ENCODE data around the gene APCDD1L. TPM values are rescaled to one million over a fixed set of nuclear protein-coding genes. Genes with fewer than 3 reads are reported as not detected.
A peak's percentile ranks its signal among the peaks of the same experiment; 100 is the strongest.

The APCDD1L gene
- total and polyA plus RNA-seq, 2 experiments from 2014 or later: 16.6 to 25.6 TPM

DNA sequence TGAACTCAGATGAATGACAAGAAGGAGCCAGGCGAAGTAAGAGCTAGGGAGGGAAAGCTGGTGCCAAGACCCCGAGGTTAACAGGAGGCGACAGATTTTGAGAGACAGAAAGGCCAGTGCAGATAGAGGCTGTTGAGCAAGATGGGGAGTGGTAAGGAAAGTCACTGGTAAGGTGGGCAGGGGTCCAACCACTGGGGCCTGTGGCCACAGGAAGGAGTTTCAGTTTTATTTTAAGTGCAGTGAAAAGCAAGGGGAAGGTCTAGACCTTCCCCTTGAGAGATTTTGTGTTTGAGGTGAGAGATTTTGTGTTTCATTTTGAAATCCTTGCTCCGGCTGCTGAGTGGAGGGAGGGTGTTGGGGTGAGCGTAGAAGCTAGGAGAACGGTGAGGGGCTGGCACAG lies 41.8 kb upstream of the APCDD1L start:
- H3K4me1 ChIP-seq (ENCODE audit: insufficient read depth): peaks cover 37% of the 10 kb centered on the region
- in situ Hi-C loops (cut with MboI): no loop called here

DNA sequence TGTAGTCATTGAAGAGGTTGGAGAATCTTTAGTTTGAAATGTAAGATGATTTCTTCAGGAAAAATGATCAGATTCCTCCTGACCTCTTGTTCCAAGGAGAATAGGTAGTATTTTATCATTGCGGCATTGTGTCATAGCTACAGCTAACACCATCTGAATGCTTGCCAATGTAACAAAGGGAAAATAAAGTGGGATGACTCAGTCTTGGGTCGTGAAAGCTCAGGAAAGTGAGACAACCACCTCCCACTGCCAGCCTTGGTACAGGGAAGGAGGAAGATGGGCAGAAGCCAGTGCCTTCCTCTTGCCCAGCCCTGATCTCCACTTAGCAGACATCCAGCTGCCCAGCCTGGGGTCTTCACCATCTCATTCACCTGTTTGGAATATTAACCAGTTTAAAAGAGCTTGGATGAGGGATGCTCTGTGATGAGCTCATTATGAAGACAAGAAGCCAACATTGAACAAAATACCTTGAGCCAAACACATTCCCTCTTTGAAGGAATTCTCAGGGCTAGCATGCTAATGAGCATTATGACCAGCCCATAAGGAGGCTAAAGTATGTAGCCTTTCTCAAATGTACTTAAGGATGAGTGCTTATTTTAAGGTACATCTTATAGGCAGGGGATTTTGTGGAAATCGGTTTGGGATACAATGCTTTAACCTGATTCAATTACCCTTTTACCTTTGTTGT lies 40.0 kb upstream of the APCDD1L start:
- H3K79me2 ChIP-seq (ENCODE audit: insufficient read depth): no peaks in the 10 kb centered on the region
- 28 to 30% methylated on average over 3 of the region's 3 CpGs for WGBS, 2 experiments (ENCODE audit: low coverage in 1 of 2, low lambda C conversion rate in 2 of 2, missing lambda C conversion rate in 2 of 2)
- peak overlapping the region; percentile 53 for H3K27ac ChIP-seq
- H3F3A ChIP-seq (ENCODE audit: insufficient read depth): peaks cover 33% of the 10 kb centered on the region
- H3K9me3 ChIP-seq (ENCODE audit: low read depth): no peaks in the 10 kb centered on the region
- H3K36me3 ChIP-seq (ENCODE audit: low read depth): no peaks in the 10 kb centered on the region
- H3K9me2 ChIP-seq (ENCODE audit: insufficient read depth): no peaks in the 10 kb centered on the region
- no peak overlapping the region for H3K4me3 ChIP-seq
- H3K4me2 ChIP-seq (ENCODE audit: unreplicated experiment): no peak overlapping the region
- H2AFZ ChIP-seq: no peak overlapping the region
- peak; percentile 97 for DNase-seq
- no peaks in the 10 kb centered on the region for H3K27me3 ChIP-seq (replicated peaks; ENCODE audit: insufficient read depth)
- no peak overlapping the region for H3K9ac ChIP-seq
- in situ Hi-C loops (cut with MboI): no loop called here
- no peak for TF ChIP-seq EZH2phosphoT487 (IDR thresholded peaks at IDR 0.05; ENCODE audit: insufficient read depth, low read depth)
- TF ChIP-seq EZH2 (IDR thresholded peaks at IDR 0.05; ENCODE audit: insufficient read depth, poor library complexity, severe bottlenecking): no peak
- H4K20me1 ChIP-seq (ENCODE audit: insufficient read depth): no peaks in the 10 kb centered on the region
- H3K4me1 ChIP-seq (ENCODE audit: insufficient read depth): peaks cover 43% of the 10 kb centered on the region

More for the DNA sequence above, 41.8 kb upstream of the APCDD1L start:
- H3F3A ChIP-seq (ENCODE audit: insufficient read depth): peaks cover 31% of the 10 kb centered on the region
- 71 to 72% methylated on average over 6 of the region's 6 CpGs for WGBS, 2 experiments (ENCODE audit: low coverage in 1 of 2, low lambda C conversion rate in 2 of 2, missing lambda C conversion rate in 2 of 2)
- no peak overlapping the region for H3K4me3 ChIP-seq
- no peaks in the 10 kb centered on the region for H3K9me3 ChIP-seq (ENCODE audit: low read depth)
- TF ChIP-seq EZH2phosphoT487 (IDR thresholded peaks at IDR 0.05; ENCODE audit: insufficient read depth, low read depth) (no peak), EZH2 (IDR thresholded peaks at IDR 0.05; ENCODE audit: insufficient read depth, poor library complexity, severe bottlenecking) (no peak)
- no peak for DNase-seq
- H2AFZ ChIP-seq: no peak overlapping the region
- H4K20me1 ChIP-seq (ENCODE audit: insufficient read depth): no peaks in the 10 kb centered on the region
- no peak overlapping the region for H3K4me2 ChIP-seq (ENCODE audit: unreplicated experiment)
- H3K9me2 ChIP-seq (ENCODE audit: insufficient read depth): no peaks in the 10 kb centered on the region
- H3K36me3 ChIP-seq (ENCODE audit: low read depth): no peaks in the 10 kb centered on the region
- H3K27me3 ChIP-seq (replicated peaks; ENCODE audit: insufficient read depth): no peaks in the 10 kb centered on the region
- H3K27ac ChIP-seq: no peak overlapping the region
- H3K79me2 ChIP-seq (ENCODE audit: insufficient read depth): no peaks in the 10 kb centered on the region
- no peak overlapping the region for H3K9ac ChIP-seq

DNA sequence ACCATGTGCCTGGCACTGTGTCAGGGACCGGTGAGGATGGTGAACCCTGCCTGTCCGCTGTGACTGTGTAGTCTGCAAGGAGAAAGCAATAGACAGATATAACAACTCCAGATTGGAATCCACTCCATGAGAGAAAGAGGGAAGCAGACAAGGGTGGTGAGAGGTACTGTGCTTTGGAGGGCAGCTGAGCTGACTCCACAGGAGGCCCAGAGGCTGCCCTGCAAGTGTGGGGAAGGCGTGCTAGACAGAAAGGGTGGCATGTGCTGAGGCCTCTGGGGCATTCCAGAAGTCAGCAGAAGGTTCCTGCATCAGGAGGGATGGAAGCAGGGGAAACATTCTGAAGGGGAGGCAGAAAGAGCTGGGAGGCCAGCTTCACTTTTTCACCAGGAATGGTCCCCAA lies 39.3 kb upstream of the APCDD1L start:
- WGBS, 2 experiments (ENCODE audit: low coverage in 1 of 2, low lambda C conversion rate in 2 of 2, missing lambda C conversion rate in 2 of 2): 91 to 95% methylated on average over 3 of the region's 3 CpGs
- no peak overlapping the region for H3K4me2 ChIP-seq (ENCODE audit: unreplicated experiment)
- TF ChIP-seq EZH2 (IDR thresholded peaks at IDR 0.05; ENCODE audit: insufficient read depth, poor library complexity, severe bottlenecking) (no peak), EZH2phosphoT487 (IDR thresholded peaks at IDR 0.05; ENCODE audit: insufficient read depth, low read depth) (no peak)
- no peak overlapping the region for H3K4me3 ChIP-seq
- H3K9me2 ChIP-seq (ENCODE audit: insufficient read depth): no peaks in the 10 kb centered on the region
- H3F3A ChIP-seq (ENCODE audit: insufficient read depth): peaks cover 39% of the 10 kb centered on the region
- H3K9ac ChIP-seq: no peak overlapping the region
- in situ Hi-C loops (cut with MboI): no loop called here
- H2AFZ ChIP-seq: no peak overlapping the region
- H4K20me1 ChIP-seq (ENCODE audit: insufficient read depth): no peaks in the 10 kb centered on the region
- no peaks in the 10 kb centered on the region for H3K36me3 ChIP-seq (ENCODE audit: low read depth)
- peaks cover 50% of the 10 kb centered on the region for H3K4me1 ChIP-seq (ENCODE audit: insufficient read depth)
- H3K9me3 ChIP-seq (ENCODE audit: low read depth): no peaks in the 10 kb centered on the region
- peak overlapping the region; percentile 53 for H3K27ac ChIP-seq
- no peaks in the 10 kb centered on the region for H3K27me3 ChIP-seq (replicated peaks; ENCODE audit: insufficient read depth)
- no peaks in the 10 kb centered on the region for H3K79me2 ChIP-seq (ENCODE audit: insufficient read depth)
- peak; percentile 33 for DNase-seq

DNA sequence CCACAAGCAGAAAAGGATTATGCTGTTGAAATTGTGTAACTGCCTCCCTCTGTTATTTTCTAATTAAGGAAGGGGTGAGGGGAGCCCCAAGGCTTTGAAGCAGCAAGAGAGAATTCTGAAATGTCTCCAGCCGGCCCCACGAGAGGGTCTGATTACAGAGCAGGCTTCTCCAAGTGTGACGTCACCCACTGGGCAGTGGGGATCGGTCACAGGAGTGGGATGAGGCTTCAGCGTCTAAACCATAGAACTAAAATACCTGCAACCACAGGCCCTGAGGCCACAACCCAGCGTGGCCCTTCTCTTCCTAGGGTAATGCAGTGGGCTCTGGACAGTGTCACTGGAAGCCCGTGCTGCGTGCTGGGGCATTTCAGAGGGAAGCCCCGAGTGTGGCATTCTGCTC lies 38.6 kb upstream of the APCDD1L start:
- Histone ChIP-seq H3K9ac (no peak overlapping the region), H2AFZ (no peak overlapping the region), H3K4me3 (no peak overlapping the region), H3K9me2 (ENCODE audit: insufficient read depth) (no peaks in the 10 kb centered on the region), H4K20me1 (ENCODE audit: insufficient read depth) (no peaks in the 10 kb centered on the region), H3K79me2 (ENCODE audit: insufficient read depth) (no peaks in the 10 kb centered on the region), H3K36me3 (ENCODE audit: low read depth) (no peaks in the 10 kb centered on the region), H3F3A (ENCODE audit: insufficient read depth) (peaks cover 42% of the 10 kb centered on the region), H3K9me3 (ENCODE audit: low read depth) (no peaks in the 10 kb centered on the region), H3K27me3 (replicated peaks; ENCODE audit: insufficient read depth) (no peaks in the 10 kb centered on the region), H3K4me2 (ENCODE audit: unreplicated experiment) (no peak overlapping the region), H3K27ac (peak overlapping the region; percentile 53; the same call in 1 of the 2 replicates), H3K4me1 (ENCODE audit: insufficient read depth) (peaks cover 52% of the 10 kb centered on the region)
- TF ChIP-seq EZH2 (IDR thresholded peaks at IDR 0.05; ENCODE audit: insufficient read depth, poor library complexity, severe bottlenecking) (no peak), EZH2phosphoT487 (IDR thresholded peaks at IDR 0.05; ENCODE audit: insufficient read depth, low read depth) (no peak)
- 64 to 69% methylated on average over 9 of the region's 9 CpGs for WGBS, 2 experiments (ENCODE audit: low coverage in 1 of 2, low lambda C conversion rate in 2 of 2, missing lambda C conversion rate in 2 of 2)
- DNase-seq: peak; percentile 49
- in situ Hi-C loops (cut with MboI): no loop called here
